NCI-H2029 (cell line): ENCODE measurements around the gene MRPL41.
"Not testable (repeated sequence)": the region's sequence is repeated elsewhere in the genome, so short reads cannot be mapped to it uniquely, and the experiment has no call there.

Experiments used
- DNase-seq: peaks from one replicate; lab custom pipeline; 2025; lab: John Stamatoyannopoulos, UW

Gene MRPL41

DNA sequence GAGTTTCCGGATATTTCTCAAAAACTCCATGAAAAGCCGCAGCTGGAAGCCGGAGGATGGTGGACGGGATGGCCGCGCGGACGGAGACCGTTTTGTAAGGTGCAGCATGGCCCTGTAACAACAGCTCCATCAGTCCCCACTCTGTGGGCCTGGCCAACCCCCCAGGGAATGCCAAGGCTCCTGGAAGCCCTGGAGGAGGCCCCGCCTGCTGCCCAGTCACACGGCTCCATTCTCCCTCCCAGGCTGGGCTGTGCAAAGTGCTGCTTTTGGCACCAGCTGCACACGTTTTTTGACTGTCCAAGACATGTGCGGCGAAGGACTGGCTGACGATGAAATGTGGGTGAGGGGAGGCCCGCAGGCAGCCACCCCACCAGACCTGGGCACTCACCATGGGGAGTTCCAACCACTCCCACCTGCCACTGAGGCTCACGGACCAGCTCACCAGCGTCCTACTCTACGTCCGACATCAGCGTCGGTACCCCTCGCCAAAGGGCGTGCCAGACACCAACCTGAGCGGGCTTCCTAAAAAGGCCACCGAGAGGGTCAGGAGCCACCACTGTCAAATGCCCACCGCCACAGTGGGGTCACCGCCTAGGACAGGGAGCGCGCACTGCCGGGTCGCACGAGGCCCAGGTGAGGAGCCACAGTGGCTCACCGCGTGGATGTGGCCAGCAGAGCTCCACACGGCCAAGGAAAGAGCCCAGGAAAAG is 28.8 kb upstream of the MRPL41 start:
- no peak for DNase-seq

GRCh38 chr9:137524161-137524980 is 27.3 kb upstream of the MRPL41 start:
- DNase-seq = no peak

DNA sequence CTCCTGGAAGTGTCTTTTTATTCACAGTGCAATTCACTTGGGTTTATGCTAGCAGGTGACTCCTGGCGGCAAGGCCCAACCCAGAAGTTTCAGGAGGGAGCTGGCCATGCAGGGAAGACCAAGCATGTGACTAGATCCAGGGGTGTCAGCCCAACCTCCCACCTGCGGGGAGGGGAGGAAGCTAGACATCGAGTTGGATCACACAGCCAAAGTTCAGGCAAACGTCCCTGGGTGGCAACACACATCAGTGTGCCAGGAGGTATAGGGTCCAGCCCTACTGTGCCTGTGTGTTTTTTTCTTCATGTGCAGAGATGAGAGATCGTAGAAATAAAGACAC is 26.7 kb upstream of the MRPL41 start:
- DNase-seq = no peak

DNA sequence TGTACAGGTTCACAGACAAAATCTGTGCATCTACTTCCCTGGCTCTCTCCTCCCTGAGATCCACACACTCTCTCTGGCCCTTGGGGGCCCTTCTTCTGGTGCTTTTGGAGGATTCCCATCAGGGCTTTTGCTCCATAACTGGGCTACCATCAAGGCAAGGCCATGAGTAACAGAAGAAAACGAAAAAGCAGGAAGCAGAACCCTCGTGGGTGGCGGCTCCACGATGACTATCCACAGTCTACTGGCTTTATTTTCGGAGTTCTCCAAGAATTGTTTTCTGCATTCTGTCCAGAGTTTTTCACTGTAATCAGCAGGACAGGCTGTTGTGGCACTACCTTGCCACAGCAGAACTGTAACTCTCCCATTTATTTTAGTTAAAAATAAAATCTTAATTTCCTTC is 21.3 kb upstream of the MRPL41 start:
- DNase-seq = no peak

DNA sequence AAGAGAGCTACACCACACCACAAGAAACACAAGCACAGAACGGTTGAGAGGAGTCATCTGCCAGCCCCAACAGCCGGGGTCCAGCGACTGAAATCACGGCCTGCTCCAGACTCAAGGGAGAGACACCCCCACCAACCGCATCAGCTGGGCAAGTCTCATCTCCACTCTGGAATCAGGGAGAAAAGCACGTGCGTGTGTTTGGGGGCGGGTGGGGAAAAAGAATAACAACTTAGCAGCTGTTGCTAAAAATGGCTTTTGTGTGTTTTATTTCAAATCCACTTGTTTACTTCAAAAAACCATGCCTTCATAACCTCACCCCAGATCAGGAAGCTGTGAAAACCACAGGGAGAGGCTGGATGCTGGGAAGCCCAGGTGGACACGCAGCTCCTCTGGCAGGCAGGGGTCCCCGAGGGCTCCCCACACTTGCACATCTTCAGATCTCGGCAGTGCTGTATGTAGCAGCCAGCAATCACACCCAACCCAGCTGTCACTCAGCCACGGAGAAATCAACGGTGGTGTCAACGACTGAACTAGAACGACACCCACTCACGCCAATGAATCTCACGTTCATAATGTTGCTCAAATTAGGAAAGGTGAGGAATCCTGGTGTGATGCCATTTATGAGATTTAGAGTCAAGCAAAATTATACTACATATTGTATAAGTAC is 20.4 kb upstream of the MRPL41 start:
- no peak for DNase-seq

DNA sequence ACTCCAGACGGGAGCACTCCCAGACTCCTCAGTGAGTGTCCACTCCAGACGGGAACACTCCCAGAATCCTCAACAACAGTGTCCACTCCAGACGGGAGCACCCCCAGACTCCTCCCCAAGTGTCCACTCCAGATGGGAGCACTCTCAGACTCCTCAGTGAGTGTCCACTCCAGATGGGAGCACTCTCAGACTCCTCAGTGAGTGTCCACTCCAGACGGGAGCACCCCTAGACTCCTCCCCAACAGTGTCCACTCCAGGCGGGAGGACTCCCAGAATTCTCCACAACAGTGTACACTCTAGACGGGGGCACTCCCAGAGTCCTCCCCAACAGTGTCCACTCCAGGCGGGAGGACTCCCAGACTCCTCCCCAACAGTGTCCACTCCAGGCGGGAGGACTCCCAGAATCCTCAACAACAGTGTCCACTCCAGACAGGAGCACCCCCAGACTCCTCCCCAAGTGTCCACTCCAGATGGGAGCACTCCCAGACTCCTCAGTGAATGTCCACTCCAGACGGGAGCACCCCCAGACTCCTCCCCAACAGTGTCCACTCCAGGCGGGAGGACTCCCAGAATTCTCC is 18.7 kb upstream of the MRPL41 start:
- DNase-seq = not testable (repeated sequence)

DNA sequence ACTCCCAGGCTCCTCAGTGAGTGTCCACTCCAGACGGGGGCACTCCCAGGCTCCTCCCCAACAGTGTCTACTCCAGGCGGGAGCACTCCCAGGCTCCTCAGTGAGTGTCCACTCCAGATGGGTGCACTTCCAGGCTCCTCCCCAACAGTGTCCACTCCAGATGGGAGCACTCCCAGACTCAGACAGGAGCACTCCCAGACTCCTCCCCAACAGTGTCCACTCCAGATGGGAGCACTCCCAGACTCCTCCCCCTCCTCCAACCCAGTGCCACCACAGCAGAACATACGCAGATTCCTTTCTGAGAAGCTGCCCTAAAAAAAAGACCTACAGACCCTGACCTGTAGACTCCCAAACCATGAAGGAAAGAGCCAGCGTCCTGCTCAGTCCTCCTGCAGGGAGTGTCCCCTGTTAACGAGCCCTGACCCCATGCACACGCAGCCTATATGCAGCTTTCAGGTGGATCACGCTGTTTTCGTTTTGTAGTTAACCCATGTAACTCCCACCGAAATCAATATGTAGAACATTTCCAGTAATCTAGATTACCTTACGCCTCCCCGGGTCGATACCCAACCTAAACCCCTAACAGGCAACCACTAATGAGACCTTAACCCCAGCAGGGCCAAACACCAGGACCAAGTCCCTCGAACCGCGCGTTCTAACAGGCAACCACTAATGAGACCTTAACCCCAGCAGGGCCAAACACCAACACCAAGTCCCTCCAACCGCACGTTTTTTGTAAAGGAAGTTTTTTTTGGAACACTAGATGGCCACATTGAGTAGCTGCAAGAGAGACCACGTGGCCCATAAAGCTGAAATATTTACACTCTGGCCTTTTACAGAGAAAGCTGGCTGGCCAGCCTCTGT is 17.2 kb upstream of the MRPL41 start:
- DNase-seq = peak; percentile 82

DNA sequence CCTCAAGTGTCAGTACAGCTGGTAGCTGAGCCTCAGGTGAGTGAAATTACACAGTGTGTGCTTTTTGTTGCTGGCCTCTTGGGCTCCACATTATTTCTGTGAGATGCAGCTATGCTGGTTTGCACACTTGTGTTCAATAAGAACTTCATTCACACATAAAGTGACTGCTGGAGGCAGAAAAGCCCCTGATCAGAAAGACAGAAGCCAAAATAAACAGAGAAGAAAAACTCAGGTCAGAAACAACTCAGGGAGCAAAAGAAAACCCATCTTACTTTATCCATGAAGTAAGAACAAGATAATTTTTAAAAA is 16.6 kb upstream of the MRPL41 start:
- DNase-seq = no peak

DNA sequence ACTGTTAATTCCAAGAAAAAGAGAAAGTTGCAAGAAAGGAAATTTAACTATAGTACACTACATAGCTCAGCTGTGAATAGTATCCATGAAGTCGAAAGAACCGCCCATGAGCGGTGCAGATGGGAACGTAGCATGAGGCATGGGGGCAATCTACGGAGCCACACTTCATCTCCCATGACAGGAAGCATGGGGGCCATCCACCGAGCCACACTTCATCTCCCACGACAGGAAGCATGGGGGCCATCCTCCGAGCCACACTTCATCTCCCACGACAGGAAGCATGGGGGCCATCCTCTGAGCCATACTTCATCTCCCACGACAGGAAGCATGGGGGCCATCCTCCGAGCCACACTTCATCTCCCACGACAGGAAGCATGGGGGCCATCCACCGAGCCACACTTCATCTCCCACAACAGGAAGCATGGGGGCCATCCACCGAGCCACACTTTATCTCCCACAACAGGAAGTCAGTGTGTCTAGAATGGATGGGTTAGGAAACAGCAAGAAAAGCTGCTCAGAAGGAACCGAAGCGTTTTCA is 15.0 kb upstream of the MRPL41 start:
- DNase-seq = not testable (repeated sequence)

DNA sequence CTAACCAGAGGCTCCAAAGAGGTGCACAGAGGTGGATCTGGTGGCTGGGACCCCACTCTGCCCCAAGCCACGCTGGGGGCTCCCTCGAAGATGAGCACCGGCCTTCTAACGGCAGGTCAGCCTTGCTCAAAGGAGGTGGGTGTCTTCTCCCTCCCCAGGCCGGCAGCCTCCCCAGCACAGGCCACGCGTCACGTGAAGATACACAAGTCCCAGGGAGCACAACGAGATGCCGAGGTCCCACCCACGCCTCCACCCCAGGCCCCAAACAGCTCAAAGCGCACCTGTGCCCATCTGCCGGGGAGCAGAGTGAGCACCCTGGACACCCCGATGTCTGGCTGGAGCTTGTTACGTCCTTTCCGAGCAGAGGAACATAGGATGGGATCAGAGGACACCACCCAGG is 13.6 kb upstream of the MRPL41 start:
- DNase-seq = no peak

- no peak for DNase-seq
Observed at GRCh38 chr9:137540536-137540935, 11.1 kb upstream of the MRPL41 start.

DNA sequence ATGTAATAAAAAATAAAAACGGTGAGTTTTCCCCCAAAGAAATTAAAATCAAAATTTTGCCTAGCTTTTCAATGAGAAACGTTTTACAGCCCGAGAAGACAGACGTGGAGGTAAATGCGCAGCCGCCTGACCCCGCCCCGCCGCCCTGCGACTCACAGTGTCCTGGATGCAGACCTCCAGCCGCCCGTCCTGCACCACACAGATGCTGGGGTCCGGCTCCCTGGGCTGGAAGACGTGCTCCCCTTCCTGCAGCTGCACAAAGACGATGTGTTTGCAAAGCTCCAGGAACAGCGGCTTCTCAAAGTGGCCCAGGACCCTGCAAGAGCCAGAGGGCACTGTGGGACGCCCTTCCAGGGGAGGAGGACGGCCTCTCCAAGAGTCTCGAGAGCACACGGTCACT is 9.2 kb upstream of the MRPL41 start:
- DNase-seq = no peak

GRCh38 chr9:137543237-137543963 is 8.3 kb upstream of the MRPL41 start:
- DNase-seq = no peak

- DNase-seq = no peak
Observed at GRCh38 chr9:137544176-137544760, 7.4 kb upstream of the MRPL41 start.

DNA sequence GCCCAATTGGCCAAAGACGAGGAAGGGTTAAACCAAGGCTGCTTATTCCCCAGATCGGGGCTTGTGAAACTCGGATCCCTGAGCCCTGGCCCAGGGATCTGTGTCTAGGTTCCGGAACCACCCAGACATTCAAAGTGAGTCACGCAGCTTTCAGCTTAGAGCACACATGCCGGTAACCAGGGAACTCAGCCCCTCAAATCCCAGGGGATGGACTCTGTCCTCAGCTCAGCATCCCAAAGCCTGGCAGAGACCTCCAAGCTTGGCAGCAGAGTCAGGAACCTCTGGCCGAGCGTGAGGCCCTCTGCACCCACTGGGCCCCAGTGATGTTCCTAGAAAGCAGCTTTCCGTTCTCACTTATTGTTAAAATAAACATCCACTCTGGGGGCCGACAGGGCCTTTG is 6.6 kb upstream of the MRPL41 start:
- no peak for DNase-seq

GRCh38 chr9:137547687-137548543 is 3.8 kb upstream of the MRPL41 start:
- DNase-seq = no peak

- DNase-seq = peak; percentile 94
Observed at GRCh38 chr9:137550231-137550621, 1.5 kb upstream of the MRPL41 start, which contains the start of gene PNPLA7. PNPLA7 (minus strand) TSS chr9:137550402; CDS start chr9:137550197, 205 bp downstream.

DNA sequence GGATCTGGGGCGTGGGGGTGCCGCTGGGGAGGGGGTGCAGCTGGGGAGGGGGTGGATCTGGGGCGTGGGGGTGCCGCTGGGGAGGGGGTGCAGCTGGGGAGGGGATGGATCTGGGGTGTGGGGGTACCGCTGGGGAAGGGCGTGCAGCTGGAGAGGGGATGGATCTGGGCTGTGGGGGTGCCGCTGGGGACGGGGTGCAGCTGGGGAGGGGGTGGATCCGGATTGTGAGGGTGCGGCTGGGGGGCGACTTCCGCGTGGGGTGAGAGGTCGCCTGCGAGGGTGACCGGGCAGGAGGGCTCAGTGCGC is 768 bp upstream of the MRPL41 start:
- not testable (repeated sequence) for DNase-seq

DNA sequence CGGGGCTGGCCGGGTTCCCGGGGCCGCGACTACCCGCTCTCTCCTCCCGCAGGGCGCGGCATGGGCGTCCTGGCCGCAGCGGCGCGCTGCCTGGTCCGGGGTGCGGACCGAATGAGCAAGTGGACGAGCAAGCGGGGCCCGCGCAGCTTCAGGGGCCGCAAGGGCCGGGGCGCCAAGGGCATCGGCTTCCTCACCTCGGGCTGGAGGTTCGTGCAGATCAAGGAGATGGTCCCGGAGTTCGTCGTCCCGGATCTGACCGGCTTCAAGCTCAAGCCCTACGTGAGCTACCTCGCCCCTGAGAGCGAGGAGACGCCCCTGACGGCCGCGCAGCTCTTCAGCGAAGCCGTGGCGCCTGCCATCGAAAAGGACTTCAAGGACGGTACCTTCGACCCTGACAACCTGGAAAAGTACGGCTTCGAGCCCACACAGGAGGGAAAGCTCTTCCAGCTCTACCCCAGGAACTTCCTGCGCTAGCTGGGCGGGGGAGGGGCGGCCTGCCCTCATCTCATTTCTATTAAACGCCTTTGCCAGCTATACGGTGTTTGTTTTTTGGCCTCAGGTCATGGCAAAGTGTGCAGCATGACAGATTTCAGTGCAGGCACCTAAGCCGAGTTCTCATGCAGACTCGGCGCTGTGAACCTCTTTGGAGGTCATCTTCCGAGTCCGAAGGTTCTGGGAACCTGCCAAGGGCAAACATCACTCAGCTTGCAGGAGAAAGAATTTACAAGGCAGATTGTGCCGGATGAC is 516 bp downstream of the MRPL41 start:
- DNase-seq = no peak
